PC-3 (cell line): ENCODE results near the gene RYR2.

Source experiments
- CTCF ChIP-seq: fragments of 300-600 bp; sonication (generic); conservative IDR thresholded peaks from 2 replicates; pipeline ENCODE4 v1.5.1; 2017; ENCODE audit warnings: antibody characterized with exemption, low read depth, mild to moderate bottlenecking, low read length
- EZH2 ChIP-seq: fragments of 300-600 bp; sonication (generic); IDR thresholded peaks from one replicate; pipeline ENCODE4 v1.6.1; 2017; ENCODE audit warnings: antibody characterized with exemption, mild to moderate bottlenecking, low read length; ENCODE audit not compliant: unreplicated experiment
- EZH2phosphoT487 ChIP-seq: fragments of 300-600 bp; sonication (generic); IDR thresholded peaks from 2 replicates; pipeline ENCODE4 v1.6.1; 2018; ENCODE audit warnings: mild to moderate bottlenecking, antibody characterized with exemption, low read length, borderline replicate concordance

GRCh38 chr1:237071641-237072420 lies 29.8 kb downstream of the RYR2 start:
- no peak for TF ChIP-seq CTCF
- TF ChIP-seq EZH2phosphoT487, result no peak
- no peak for TF ChIP-seq EZH2
